ENCODE measurements around the gene TRERF1. TPM values are rescaled to one million over a fixed set of nuclear protein-coding genes. Genes with fewer than 3 reads are reported as not detected.

The TRERF1 gene
- total and polyA plus RNA-seq, 3 donors from 2014 or later: 13.7 to 49.1 (median 40.4) TPM

DNA sequence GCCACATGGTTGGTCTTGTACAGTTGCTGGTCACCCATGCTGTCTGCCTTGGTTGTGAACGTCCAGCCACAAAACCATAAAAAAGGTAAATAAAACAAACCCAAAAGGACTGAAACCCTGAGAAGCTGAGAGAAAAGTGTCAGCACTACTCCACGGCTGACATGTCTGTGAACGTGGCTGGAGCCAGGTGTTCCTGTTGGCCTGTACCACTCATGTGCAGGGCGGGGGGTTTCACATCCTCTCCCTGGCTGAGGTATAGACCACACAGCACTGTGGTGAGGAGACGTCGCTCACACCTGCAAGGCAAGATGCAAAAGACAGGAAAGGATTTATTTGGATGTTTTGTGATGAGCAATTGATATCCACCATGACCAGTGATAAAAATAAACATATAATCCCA is 182.2 kb downstream of the TRERF1 start:
- no peaks in the 10 kb centered on the region for H3K27me3 ChIP-seq
- no peak for DNase-seq
- H3K27ac ChIP-seq: no peak overlapping the region
- WGBS, 2 donors: 81 to 87% methylated on average over 5 to 6 of the region's 6 CpGs
- H3K4me3 ChIP-seq: no peak overlapping the region
- no peaks in the 10 kb centered on the region for H3K9me3 ChIP-seq
- intact Hi-C loops (cut with DNase I; ENCODE audit: low total_unique reads): no loop called here
- TF ChIP-seq, protein P1, sequence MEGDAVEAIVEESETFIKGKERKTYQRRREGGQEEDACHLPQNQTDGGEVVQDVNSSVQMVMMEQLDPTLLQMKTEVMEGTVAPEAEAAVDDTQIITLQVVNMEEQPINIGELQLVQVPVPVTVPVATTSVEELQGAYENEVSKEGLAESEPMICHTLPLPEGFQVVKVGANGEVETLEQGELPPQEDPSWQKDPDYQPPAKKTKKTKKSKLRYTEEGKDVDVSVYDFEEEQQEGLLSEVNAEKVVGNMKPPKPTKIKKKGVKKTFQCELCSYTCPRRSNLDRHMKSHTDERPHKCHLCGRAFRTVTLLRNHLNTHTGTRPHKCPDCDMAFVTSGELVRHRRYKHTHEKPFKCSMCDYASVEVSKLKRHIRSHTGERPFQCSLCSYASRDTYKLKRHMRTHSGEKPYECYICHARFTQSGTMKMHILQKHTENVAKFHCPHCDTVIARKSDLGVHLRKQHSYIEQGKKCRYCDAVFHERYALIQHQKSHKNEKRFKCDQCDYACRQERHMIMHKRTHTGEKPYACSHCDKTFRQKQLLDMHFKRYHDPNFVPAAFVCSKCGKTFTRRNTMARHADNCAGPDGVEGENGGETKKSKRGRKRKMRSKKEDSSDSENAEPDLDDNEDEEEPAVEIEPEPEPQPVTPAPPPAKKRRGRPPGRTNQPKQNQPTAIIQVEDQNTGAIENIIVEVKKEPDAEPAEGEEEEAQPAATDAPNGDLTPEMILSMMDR (IDR thresholded peaks at IDR 0.05): no peak
- TF ChIP-seq POLR2A (IDR thresholded peaks at IDR 0.05): no peak
- no peaks in the 10 kb centered on the region for H3K36me3 ChIP-seq (ENCODE audit: low read depth, missing control alignments)
- peaks cover 5% of the 10 kb centered on the region for H3K4me1 ChIP-seq

- intact Hi-C loops (cut with DNase I; ENCODE audit: low total_unique reads): no loop called here
- WGBS, 2 donors: 90 to 100% methylated on average over 2 to 7 of the region's 7 CpGs
Observed at GRCh38 chr6:42268835-42269204, 182.9 kb downstream of the TRERF1 start.

GRCh38 chr6:42268016-42268834 is 183.5 kb downstream of the TRERF1 start:
- Histone ChIP-seq H3K36me3 (ENCODE audit: low read depth, missing control alignments) (no peaks in the 10 kb centered on the region), H3K4me1 (peaks cover 11% of the 10 kb centered on the region), H3K9me3 (no peaks in the 10 kb centered on the region), H3K27me3 (no peaks in the 10 kb centered on the region), H3K4me3 (no peak overlapping the region), H3K27ac (no peak overlapping the region)
- DNase-seq: no peak
- WGBS, 2 donors: 87 to 92% methylated on average over 7 to 14 of the region's 14 CpGs
- intact Hi-C loops (cut with DNase I; ENCODE audit: low total_unique reads): no loop called here
- TF ChIP-seq, protein P1 (IDR thresholded peaks at IDR 0.05): no peak
- TF ChIP-seq POLR2A (IDR thresholded peaks at IDR 0.05): no peak

More at GRCh38 chr6:42268835-42269204, 182.9 kb downstream of the TRERF1 start:
- Histone ChIP-seq H3K27ac (no peak overlapping the region), H3K9me3 (no peaks in the 10 kb centered on the region), H3K4me3 (no peak overlapping the region), H3K4me1 (peaks cover 11% of the 10 kb centered on the region), H3K36me3 (ENCODE audit: low read depth, missing control alignments) (no peaks in the 10 kb centered on the region), H3K27me3 (no peaks in the 10 kb centered on the region)
- no peak for TF ChIP-seq POLR2A (IDR thresholded peaks at IDR 0.05)
- TF ChIP-seq, protein P1 (IDR thresholded peaks at IDR 0.05): no peak
- DNase-seq: no peak

DNA sequence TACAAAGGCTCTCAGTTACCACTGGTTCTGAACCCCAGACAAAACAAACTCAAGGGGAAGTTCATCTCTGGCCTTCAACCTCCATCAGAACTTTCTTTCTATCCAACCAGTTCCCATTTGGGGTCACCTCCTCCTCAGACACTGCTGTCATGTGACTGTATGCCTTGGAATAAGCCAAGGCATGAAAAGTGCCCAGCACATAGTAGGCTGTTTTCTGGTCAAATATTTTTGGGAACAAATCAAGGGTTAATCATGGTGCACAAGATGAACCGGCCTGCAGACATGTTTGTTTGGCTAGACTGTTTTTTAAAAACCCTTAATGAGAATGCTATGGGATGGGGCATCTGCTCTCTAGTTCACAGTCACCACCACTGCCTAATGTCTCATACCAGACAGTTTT is 185.2 kb downstream of the TRERF1 start:
- H3K4me1 ChIP-seq: peaks cover 14% of the 10 kb centered on the region
- no peak for DNase-seq
- intact Hi-C loops (cut with DNase I; ENCODE audit: low total_unique reads): no loop called here
- H3K4me3 ChIP-seq: no peak overlapping the region
- no peaks in the 10 kb centered on the region for H3K27me3 ChIP-seq
- no peak for TF ChIP-seq POLR2A (IDR thresholded peaks at IDR 0.05)
- TF ChIP-seq, protein P1 (IDR thresholded peaks at IDR 0.05): no peak
- H3K36me3 ChIP-seq (ENCODE audit: low read depth, missing control alignments): no peaks in the 10 kb centered on the region
- H3K9me3 ChIP-seq: no peaks in the 10 kb centered on the region
- WGBS, 2 donors: 71 to 76% methylated on average over 1 of the region's 1 CpG
- H3K27ac ChIP-seq: no peak overlapping the region

Data from testis (tissue), 3 donors.